HepG2 (cell line): Measurements from ENCODE around the gene MS4A10. TPM values are rescaled to one million over a fixed set of nuclear protein-coding genes. Genes with fewer than 3 reads are reported as not detected.

Experiments used
- BHLHE40 ChIP-seq: IDR thresholded peaks from 2 replicates; pipeline ENCODE4 v1.6.1; 2011; ENCODE audit warnings: low read length, improper control_type of control experiment
- CENPT ChIP-seq: sonication (generic); formaldehyde crosslinking; IDR thresholded peaks from 2 replicates; pipeline ENCODE4 v1.8.0; 2022; ENCODE audit warnings: low read depth, mild to moderate bottlenecking, moderate library complexity, missing genetic modification reagents
- FOSL1 ChIP-seq: sonication (generic); formaldehyde crosslinking; IDR thresholded peaks from 2 replicates; pipeline ENCODE4 v1.9.0; 2021; ENCODE audit warnings: missing genetic modification reagents, borderline replicate concordance
- HMG20A ChIP-seq: IDR thresholded peaks from 2 replicates; pipeline ENCODE4 v1.6.1; 2016; ENCODE audit warnings: borderline replicate concordance
- MAF1 ChIP-seq: sonication (generic); formaldehyde crosslinking; IDR thresholded peaks from 2 replicates; pipeline ENCODE4 v1.5.0; 2020; ENCODE audit warnings: missing genetic modification reagents, borderline replicate concordance
- NFKBIZ ChIP-seq: IDR thresholded peaks from 2 replicates; pipeline ENCODE4 v1.6.1; 2018; ENCODE audit warnings: missing genetic modification reagents, missing compliant biosample characterization
- REL ChIP-seq: sonication (generic); formaldehyde crosslinking; conservative IDR thresholded peaks from 2 replicates; pipeline ENCODE4 v1.8.0; 2022; ENCODE audit warnings: mild to moderate bottlenecking, missing genetic modification reagents, moderate library complexity
- REPIN1 ChIP-seq: sonication (generic); formaldehyde crosslinking; IDR thresholded peaks from 2 replicates; pipeline ENCODE4 v1.8.0; 2022; ENCODE audit warnings: missing genetic modification reagents, low read depth, mild to moderate bottlenecking, borderline replicate concordance
- SATB2 ChIP-seq: sonication (generic); formaldehyde crosslinking; IDR thresholded peaks from 2 replicates; pipeline ENCODE4 v1.5.0; 2020; ENCODE audit warnings: missing genetic modification reagents
- SIN3B ChIP-seq: fragments of 150-350 bp; IDR thresholded peaks from 2 replicates; pipeline ENCODE4 v1.6.1; 2014; ENCODE audit warnings: low read length
- TARDBP ChIP-seq: sonication (generic); formaldehyde crosslinking; IDR thresholded peaks from 2 replicates; pipeline ENCODE4 v1.8.0; 2022; ENCODE audit warnings: mild to moderate bottlenecking, missing genetic modification reagents
- THAP11 ChIP-seq: IDR thresholded peaks from 2 replicates; pipeline ENCODE4 v1.6.1; 2016; ENCODE audit warnings: missing biosample characterization, missing genetic modification reagents
- ZNF136 ChIP-seq: sonication (generic); formaldehyde crosslinking; IDR thresholded peaks from 2 replicates; pipeline ENCODE4 v1.8.1; 2022; ENCODE audit warnings: low read depth, mild to moderate bottlenecking, moderate library complexity, missing genetic modification reagents
- ZNF331 ChIP-seq: sonication (generic); formaldehyde crosslinking; IDR thresholded peaks from 2 replicates; pipeline ENCODE4 v1.4.0; 2020; ENCODE audit warnings: missing genetic modification reagents
- polyA plus RNA-seq, 8 experiments: library from polyadenylated mRNA; depleted of rRNA in 3 of 8; stranded (reverse) in 7 of 8; unstranded in 1 of 8; fragments of >200 nt; fragmentation: Illumina TruSeq in 4 of 8; extraction: Trizol in 4 of 8; gene quantifications; 2 replicates each; pipeline versions ENCODE4 v1.2.1 to v1.2.3, GENCODE V29; 2011 to 2016; ENCODE audit warnings: low read depth in 4 of 8, missing spikeins in 1 of 8, mixed read lengths in 1 of 8; ENCODE audit not compliant: insufficient read depth in 1 of 8
- total RNA-seq, 5 experiments: library from RNA; depleted of rRNA; stranded (reverse); fragments of >200 nt; fragmentation: Illumina TruSeq; extraction: Trizol; gene quantifications; 2 replicates each; pipeline ENCODE4 v1.2.3, GENCODE V29; 2016; ENCODE audit warnings: low read depth in 1 of 5
- TF ChIP-seq, protein P1 (sequence below): sonication (generic); formaldehyde crosslinking; IDR thresholded peaks from 2 replicates; pipeline ENCODE4 v1.8.0; 2022; ENCODE audit warnings: missing genetic modification reagents, mild to moderate bottlenecking, moderate library complexity, borderline replicate concordance
- TF ChIP-seq, protein P2 (sequence below): IDR thresholded peaks from 2 replicates; pipeline ENCODE4 v1.6.1; 2012; ENCODE audit warnings: low read depth, low read length, improper control_type of control experiment
- TF ChIP-seq, protein P3 (sequence below): IDR thresholded peaks from 2 replicates; pipeline ENCODE4 v1.6.1; 2016; ENCODE audit warnings: mild to moderate bottlenecking, missing biosample characterization, missing genetic modification reagents
- TF ChIP-seq, protein P4 (sequence below): sonication (generic); formaldehyde crosslinking; IDR thresholded peaks from 2 replicates; pipeline ENCODE4 v1.8.0; 2022; ENCODE audit warnings: missing genetic modification reagents, low read depth, mild to moderate bottlenecking, borderline replicate concordance
- TF ChIP-seq, protein P5 (sequence below): sonication (generic); formaldehyde crosslinking; IDR thresholded peaks from 2 replicates; pipeline ENCODE4 v1.4.0; 2020; ENCODE audit warnings: mild to moderate bottlenecking, missing genetic modification reagents
- TF ChIP-seq, protein P6 (sequence below): sonication (generic); formaldehyde crosslinking; IDR thresholded peaks from 2 replicates; pipeline ENCODE4 v1.4.0; 2020; ENCODE audit warnings: missing genetic modification reagents, borderline replicate concordance
- TF ChIP-seq, protein P7 (sequence below): IDR thresholded peaks from 2 replicates; pipeline ENCODE4 v1.6.1; 2018; ENCODE audit warnings: missing genetic modification reagents, mild to moderate bottlenecking, missing compliant biosample characterization

Gene MS4A10
- total and polyA plus RNA-seq, 2 of the 13 experiments (the other 11 are each of a cell fraction or from before 2014, with no cell fraction given): not detected

DNA sequence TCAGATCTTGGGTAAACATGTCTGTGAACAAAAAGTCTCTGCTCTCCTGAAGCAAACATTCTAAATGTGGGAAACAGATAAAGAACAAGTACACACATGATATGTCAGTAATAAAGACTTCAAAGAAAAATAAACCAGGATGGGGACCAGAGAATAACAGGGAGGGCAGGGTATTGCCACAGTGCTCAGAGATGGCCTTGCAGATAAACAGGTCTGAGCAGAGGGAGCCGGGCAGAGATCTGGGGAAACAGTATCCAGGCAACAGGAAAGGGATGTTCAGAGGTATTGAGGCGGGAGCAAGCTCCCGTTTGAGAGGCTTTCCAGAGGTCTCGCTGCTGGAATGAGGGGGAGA, 59.7 kb downstream of the MS4A10 start (continued):
- TF ChIP-seq, protein P1, sequence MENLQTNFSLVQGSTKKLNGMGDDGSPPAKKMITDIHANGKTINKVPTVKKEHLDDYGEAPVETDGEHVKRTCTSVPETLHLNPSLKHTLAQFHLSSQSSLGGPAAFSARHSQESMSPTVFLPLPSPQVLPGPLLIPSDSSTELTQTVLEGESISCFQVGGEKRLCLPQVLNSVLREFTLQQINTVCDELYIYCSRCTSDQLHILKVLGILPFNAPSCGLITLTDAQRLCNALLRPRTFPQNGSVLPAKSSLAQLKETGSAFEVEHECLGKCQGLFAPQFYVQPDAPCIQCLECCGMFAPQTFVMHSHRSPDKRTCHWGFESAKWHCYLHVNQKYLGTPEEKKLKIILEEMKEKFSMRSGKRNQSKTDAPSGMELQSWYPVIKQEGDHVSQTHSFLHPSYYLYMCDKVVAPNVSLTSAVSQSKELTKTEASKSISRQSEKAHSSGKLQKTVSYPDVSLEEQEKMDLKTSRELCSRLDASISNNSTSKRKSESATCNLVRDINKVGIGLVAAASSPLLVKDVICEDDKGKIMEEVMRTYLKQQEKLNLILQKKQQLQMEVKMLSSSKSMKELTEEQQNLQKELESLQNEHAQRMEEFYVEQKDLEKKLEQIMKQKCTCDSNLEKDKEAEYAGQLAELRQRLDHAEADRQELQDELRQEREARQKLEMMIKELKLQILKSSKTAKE (CRISPR knock-in tag): peak; percentile 85
- TF ChIP-seq BHLHE40 (peak; percentile 19; the same call in 1 of the 2 replicates), SIN3B (no peak), ZNF136 (CRISPR knock-in tag) (0 out of 2 replicates have a peak, but pooled peaks have one; percentile 24), MAF1 (CRISPR knock-in tag) (no peak), CENPT (CRISPR knock-in tag) (no peak), HMG20A (CRISPR knock-in tag) (peak; percentile 71; the same call in 1 of the 2 replicates), NFKBIZ (CRISPR knock-in tag) (0 out of 2 replicates have a peak, but pooled peaks have one; percentile 39), SATB2 (no peak), REL (CRISPR knock-in tag) (no peak), THAP11 (CRISPR knock-in tag) (peak; percentile 52), TARDBP (CRISPR knock-in tag) (peak; percentile 74), FOSL1 (CRISPR knock-in tag) (no peak), REPIN1 (CRISPR knock-in tag) (no peak), ZNF331 (CRISPR knock-in tag) (0 out of 2 replicates have a peak, but pooled peaks have one; percentile 30)
- TF ChIP-seq, protein P2, sequence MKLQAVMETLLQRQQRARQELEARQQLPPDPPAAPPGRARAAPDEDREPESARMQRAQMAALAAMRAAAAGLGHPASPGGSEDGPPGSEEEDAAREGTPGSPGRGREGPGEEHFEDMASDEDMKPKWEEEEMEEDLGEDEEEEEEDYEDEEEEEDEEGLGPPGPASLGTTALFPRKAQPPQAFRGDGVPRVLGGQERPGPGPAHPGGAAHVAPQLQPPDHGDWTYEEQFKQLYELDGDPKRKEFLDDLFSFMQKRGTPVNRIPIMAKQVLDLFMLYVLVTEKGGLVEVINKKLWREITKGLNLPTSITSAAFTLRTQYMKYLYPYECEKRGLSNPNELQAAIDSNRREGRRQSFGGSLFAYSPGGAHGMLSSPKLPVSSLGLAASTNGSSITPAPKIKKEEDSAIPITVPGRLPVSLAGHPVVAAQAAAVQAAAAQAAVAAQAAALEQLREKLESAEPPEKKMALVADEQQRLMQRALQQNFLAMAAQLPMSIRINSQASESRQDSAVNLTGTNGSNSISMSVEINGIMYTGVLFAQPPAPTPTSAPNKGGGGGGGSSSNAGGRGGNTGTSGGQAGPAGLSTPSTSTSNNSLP: peak; percentile 86
- TF ChIP-seq, protein P3, sequence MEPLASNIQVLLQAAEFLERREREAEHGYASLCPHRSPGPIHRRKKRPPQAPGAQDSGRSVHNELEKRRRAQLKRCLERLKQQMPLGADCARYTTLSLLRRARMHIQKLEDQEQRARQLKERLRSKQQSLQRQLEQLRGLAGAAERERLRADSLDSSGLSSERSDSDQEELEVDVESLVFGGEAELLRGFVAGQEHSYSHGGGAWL: no peak
- TF ChIP-seq, protein P4, sequence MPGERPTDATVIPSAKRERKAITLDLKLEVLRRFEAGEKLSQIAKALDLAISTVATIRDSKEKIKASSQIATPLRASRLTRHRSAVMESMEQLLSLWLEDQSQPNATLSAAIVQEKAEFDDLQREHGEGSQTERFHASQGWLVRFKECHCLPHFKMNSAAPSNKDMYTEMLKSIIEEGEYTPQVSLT: no peak
- TF ChIP-seq, protein P5, sequence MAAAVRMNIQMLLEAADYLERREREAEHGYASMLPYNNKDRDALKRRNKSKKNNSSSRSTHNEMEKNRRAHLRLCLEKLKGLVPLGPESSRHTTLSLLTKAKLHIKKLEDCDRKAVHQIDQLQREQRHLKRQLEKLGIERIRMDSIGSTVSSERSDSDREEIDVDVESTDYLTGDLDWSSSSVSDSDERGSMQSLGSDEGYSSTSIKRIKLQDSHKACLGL (CRISPR knock-in tag): no peak
- TF ChIP-seq, protein P6, sequence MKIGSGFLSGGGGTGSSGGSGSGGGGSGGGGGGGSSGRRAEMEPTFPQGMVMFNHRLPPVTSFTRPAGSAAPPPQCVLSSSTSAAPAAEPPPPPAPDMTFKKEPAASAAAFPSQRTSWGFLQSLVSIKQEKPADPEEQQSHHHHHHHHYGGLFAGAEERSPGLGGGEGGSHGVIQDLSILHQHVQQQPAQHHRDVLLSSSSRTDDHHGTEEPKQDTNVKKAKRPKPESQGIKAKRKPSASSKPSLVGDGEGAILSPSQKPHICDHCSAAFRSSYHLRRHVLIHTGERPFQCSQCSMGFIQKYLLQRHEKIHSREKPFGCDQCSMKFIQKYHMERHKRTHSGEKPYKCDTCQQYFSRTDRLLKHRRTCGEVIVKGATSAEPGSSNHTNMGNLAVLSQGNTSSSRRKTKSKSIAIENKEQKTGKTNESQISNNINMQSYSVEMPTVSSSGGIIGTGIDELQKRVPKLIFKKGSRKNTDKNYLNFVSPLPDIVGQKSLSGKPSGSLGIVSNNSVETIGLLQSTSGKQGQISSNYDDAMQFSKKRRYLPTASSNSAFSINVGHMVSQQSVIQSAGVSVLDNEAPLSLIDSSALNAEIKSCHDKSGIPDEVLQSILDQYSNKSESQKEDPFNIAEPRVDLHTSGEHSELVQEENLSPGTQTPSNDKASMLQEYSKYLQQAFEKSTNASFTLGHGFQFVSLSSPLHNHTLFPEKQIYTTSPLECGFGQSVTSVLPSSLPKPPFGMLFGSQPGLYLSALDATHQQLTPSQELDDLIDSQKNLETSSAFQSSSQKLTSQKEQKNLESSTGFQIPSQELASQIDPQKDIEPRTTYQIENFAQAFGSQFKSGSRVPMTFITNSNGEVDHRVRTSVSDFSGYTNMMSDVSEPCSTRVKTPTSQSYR (CRISPR knock-in tag): no peak
- TF ChIP-seq, protein P7, sequence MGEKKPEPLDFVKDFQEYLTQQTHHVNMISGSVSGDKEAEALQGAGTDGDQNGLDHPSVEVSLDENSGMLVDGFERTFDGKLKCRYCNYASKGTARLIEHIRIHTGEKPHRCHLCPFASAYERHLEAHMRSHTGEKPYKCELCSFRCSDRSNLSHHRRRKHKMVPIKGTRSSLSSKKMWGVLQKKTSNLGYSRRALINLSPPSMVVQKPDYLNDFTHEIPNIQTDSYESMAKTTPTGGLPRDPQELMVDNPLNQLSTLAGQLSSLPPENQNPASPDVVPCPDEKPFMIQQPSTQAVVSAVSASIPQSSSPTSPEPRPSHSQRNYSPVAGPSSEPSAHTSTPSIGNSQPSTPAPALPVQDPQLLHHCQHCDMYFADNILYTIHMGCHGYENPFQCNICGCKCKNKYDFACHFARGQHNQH (CRISPR knock-in tag): peak; percentile 68; the same call in 1 of the 2 replicates
